Small intestine (tissue), 7 donors: Measurements from ENCODE around the gene UNC80. TPM values are rescaled to one million over a fixed set of nuclear protein-coding genes. Genes with fewer than 3 reads are reported as not detected.

Experiments
- DNase-seq, 2 donors: peaks; one replicate each; pipeline versions ENCODE4 v3.0.0 to v3.0.0-alpha.2; 2013
- FAIRE-seq: peaks from 2 replicates; lab custom pipeline; 2012; peaks lifted over from hg19 to GRCh38; lab: Jason Lieb, UNC
- H3K27ac ChIP-seq, 3 donors: one replicate each; pipeline ENCODE4 v1.5.1; 2013; ENCODE audit warnings: low read length in 2 of 3, mild to moderate bottlenecking in 2 of 3, control low read depth in 1 of 3, inconsistent platforms in 1 of 3, low read depth in 1 of 3, moderate library complexity in 1 of 3
- H3K27me3 ChIP-seq, 3 donors: one replicate each; pipeline ENCODE4 v1.6.1; 2013; ENCODE audit warnings: low read length in 3 of 3, inconsistent platforms in 1 of 3; ENCODE audit not compliant: control insufficient read depth in 3 of 3, insufficient read depth in 3 of 3
- H3K36me3 ChIP-seq, 3 donors: one replicate each; pipeline ENCODE4 v1.6.1; 2013; ENCODE audit warnings: low read length in 3 of 3, inconsistent platforms in 1 of 3, low read depth in 1 of 3, mild to moderate bottlenecking in 1 of 3, moderate library complexity in 1 of 3; ENCODE audit not compliant: control insufficient read depth in 3 of 3, insufficient read depth in 2 of 3
- H3K4me1 ChIP-seq, 3 donors: one replicate each; pipeline ENCODE4 v1.6.1; 2013; ENCODE audit warnings: low read length in 2 of 3, inconsistent platforms in 1 of 3, low read depth in 1 of 3, mild to moderate bottlenecking in 1 of 3, moderate library complexity in 1 of 3; ENCODE audit not compliant: control insufficient read depth in 3 of 3, insufficient read depth in 2 of 3
- H3K4me3 ChIP-seq, 3 donors: one replicate each; pipeline ENCODE4 v1.5.1; 2013; ENCODE audit warnings: low read length in 3 of 3, control low read depth in 1 of 3, inconsistent platforms in 1 of 3, low read depth in 1 of 3, mild to moderate bottlenecking in 1 of 3, moderate library complexity in 1 of 3
- H3K9me3 ChIP-seq, 2 donors: one replicate each; pipeline ENCODE4 v1.6.1; 2013; ENCODE audit warnings: low read depth in 1 of 2, low read length in 1 of 2; ENCODE audit not compliant: control insufficient read depth in 2 of 2, insufficient read depth in 1 of 2
- WGBS, 3 donors: extraction: QIAGEN DNeasy Blood & Tissue Kit; methylation state at CpG; one replicate each; pipeline ENCODE4 v1.1.7; 2013; 5-methylcytosine and 5-hydroxymethylcytosine counted together
- polyA plus RNA-seq, 4 donors: library from polyadenylated mRNA; stranded (reverse) in 3 of 4; unstranded in 1 of 4; fragments of 200-250 nt in 3 of 4; fragments of 120-200 nt in 1 of 4; gene quantifications; one replicate each; pipeline versions ENCODE4 v1.2.1 to v1.2.3, GENCODE V29; 2013
- donor health status: healthy with polysubstance abuse.
- donor health status: control.
- donor health status: control.
- donor health status: Bipolar disorder and iron deficiency.
- donor health status: healthy.

UNC80 gene
- polyA plus RNA-seq, 4 donors: 0.27 to 0.40 (median 0.33) TPM; not detected in 1

- H3K4me3 ChIP-seq: no peak overlapping the region
- no peaks in the 10 kb centered on the region for H3K27me3 ChIP-seq
- no peaks in the 10 kb centered on the region for H3K9me3 ChIP-seq
- H3K4me1 ChIP-seq: peaks cover 4 to 15% (median 10%) of the 10 kb centered on the region in 3 donors
- FAIRE-seq (no peak), DNase-seq (no peak)
- 57 to 69% (median 61%) methylated on average over 2 of the region's 2 CpGs for WGBS, 3 donors
- peaks cover 2 to 10% (median 3%) of the 10 kb centered on the region in 3 donors for H3K36me3 ChIP-seq
- no peak overlapping the region for H3K27ac ChIP-seq
These were observed 233.2 kb downstream of the UNC80 start for GRCh38 chr2:210004881-210005280.

GRCh38 chr2:210007895-210008294 is 236.3 kb downstream of the UNC80 start:
- peaks cover 4 to 10% (median 8%) of the 10 kb centered on the region in 3 donors for H3K4me1 ChIP-seq
- no peak for FAIRE-seq
- H3K4me3 ChIP-seq: no peak overlapping the region
- no peak overlapping the region for H3K27ac ChIP-seq
- 76 to 92% (median 83%) methylated on average over 2 of the region's 2 CpGs for WGBS, 3 donors
- no peak for DNase-seq
- peaks cover 3 to 14% (median 4%) of the 10 kb centered on the region in 3 donors for H3K36me3 ChIP-seq
- H3K27me3 ChIP-seq: no peaks in the 10 kb centered on the region
- H3K9me3 ChIP-seq: no peaks in the 10 kb centered on the region

GRCh38 chr2:210009126-210009525 is 237.5 kb downstream of the UNC80 start:
- H3K36me3 ChIP-seq: peaks cover 3 to 20% (median 4%) of the 10 kb centered on the region in 3 donors
- H3K27ac ChIP-seq: no peak overlapping the region
- no peaks in the 10 kb centered on the region for H3K9me3 ChIP-seq
- no peak for DNase-seq
- FAIRE-seq: no peak
- H3K4me3 ChIP-seq: no peak overlapping the region
- peaks cover 2 to 7% (median 4%) of the 10 kb centered on the region in 3 donors for H3K4me1 ChIP-seq
- H3K27me3 ChIP-seq: no peaks in the 10 kb centered on the region
- WGBS, 3 donors: 60 to 77% (median 65%) methylated on average over 6 of the region's 6 CpGs

- H3K27ac ChIP-seq: no peak overlapping the region
- H3K4me3 ChIP-seq: no peak overlapping the region
- 16 to 57% (median 40%) methylated on average over 3 of the region's 3 CpGs for WGBS, 3 donors
- peaks cover 2 to 5% (median 4%) of the 10 kb centered on the region in 3 donors for H3K4me1 ChIP-seq
- DNase-seq: no peak
- H3K9me3 ChIP-seq: no peaks in the 10 kb centered on the region
- no peaks in the 10 kb centered on the region for H3K27me3 ChIP-seq
- peaks cover 3 to 23% (median 4%) of the 10 kb centered on the region in 3 donors for H3K36me3 ChIP-seq
- no peak for FAIRE-seq
These were observed 238.3 kb downstream of the UNC80 start for GRCh38 chr2:210009896-210010295.

GRCh38 chr2:210020138-210020537 is 248.5 kb downstream of the UNC80 start:
- WGBS, 3 donors: 76 to 84% (median 83%) methylated on average over 1 of the region's 1 CpG

GRCh38 chr2:210022824-210023223 is 251.2 kb downstream of the UNC80 start:
- 88 to 99% (median 92%) methylated on average over 3 of the region's 3 CpGs for WGBS, 3 donors
- Histone ChIP-seq H3K4me1 (no peaks in the 10 kb centered on the region), H3K36me3 (peaks cover 0 to 10% (median 5%) of the 10 kb centered on the region in 3 donors), H3K27ac (no peak overlapping the region), H3K9me3 (no peaks in the 10 kb centered on the region), H3K27me3 (no peaks in the 10 kb centered on the region), H3K4me3 (no peak overlapping the region)
- no peak for DNase-seq
- no peak for FAIRE-seq

More at GRCh38 chr2:210020138-210020537, 248.5 kb downstream of the UNC80 start:
- H3K9me3 ChIP-seq: no peaks in the 10 kb centered on the region
- no peaks in the 10 kb centered on the region for H3K27me3 ChIP-seq
- no peak overlapping the region for H3K27ac ChIP-seq
- FAIRE-seq (no peak), DNase-seq (no peak)
- no peaks in the 10 kb centered on the region for H3K4me1 ChIP-seq
- peaks cover 9 to 17% (median 12%) of the 10 kb centered on the region in 3 donors for H3K36me3 ChIP-seq
- no peak overlapping the region for H3K4me3 ChIP-seq

- H3K27ac ChIP-seq: no peak overlapping the region
- no peaks in the 10 kb centered on the region for H3K4me1 ChIP-seq
- WGBS, 3 donors: 92 to 96% (median 94%) methylated on average over 2 of the region's 2 CpGs
- H3K4me3 ChIP-seq: no peak overlapping the region
- peaks cover 0 to 5% (median 5%) of the 10 kb centered on the region in 3 donors for H3K36me3 ChIP-seq
- no peaks in the 10 kb centered on the region for H3K27me3 ChIP-seq
- H3K9me3 ChIP-seq: no peaks in the 10 kb centered on the region
- FAIRE-seq: no peak
- no peak for DNase-seq
These were observed 256.0 kb downstream of the UNC80 start for GRCh38 chr2:210027608-210028007.

- Histone ChIP-seq H3K36me3 (peaks cover 0 to 5% (median 2%) of the 10 kb centered on the region in 3 donors), H3K27ac (no peak overlapping the region), H3K4me3 (no peak overlapping the region), H3K27me3 (no peaks in the 10 kb centered on the region), H3K4me1 (no peaks in the 10 kb centered on the region), H3K9me3 (no peaks in the 10 kb centered on the region)
- 59 to 74% (median 73%) methylated on average over 2 of the region's 2 CpGs for WGBS, 3 donors
- DNase-seq (no peak), FAIRE-seq (no peak)
These were observed 256.5 kb downstream of the UNC80 start for GRCh38 chr2:210028178-210028577.
